Measurements from ENCODE around the gene LCE4A. TPM values are rescaled to one million over a fixed set of nuclear protein-coding genes. Genes with fewer than 3 reads are reported as not detected.

Gene LCE4A
- total RNA-seq, 1 experiment from 2014 or later, result not detected

DNA sequence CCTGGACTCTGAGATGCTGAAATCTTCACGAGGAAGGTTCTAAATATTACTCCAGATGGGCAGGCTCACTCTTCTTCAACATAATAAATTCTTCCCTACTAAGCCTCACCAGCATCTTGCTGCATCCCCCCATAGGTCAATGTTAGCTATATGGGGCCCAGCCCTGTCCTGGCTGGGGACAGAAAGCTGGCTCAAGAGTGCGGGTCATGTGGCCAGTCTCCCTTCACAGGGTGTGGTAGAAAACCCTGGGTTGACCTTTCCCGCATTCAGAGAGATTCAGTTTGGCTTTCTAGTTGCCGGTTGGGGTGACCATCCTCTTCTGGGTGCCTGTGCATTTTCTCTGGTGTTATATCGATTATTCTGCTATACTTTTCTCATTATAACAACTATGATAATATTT is 30.0 kb downstream of the LCE4A start:
- H3K9me2 ChIP-seq (ENCODE audit: insufficient read depth), result no peaks in the 10 kb centered on the region
- no peaks in the 10 kb centered on the region for H3K4me1 ChIP-seq (replicated peaks; ENCODE audit: insufficient read depth)
- ChIA-PET POLR2A (ENCODE audit: unreplicated experiment) (no interaction called here), CTCF (no interaction called here)
- H3K79me2 ChIP-seq (ENCODE audit: low read depth), result no peaks in the 10 kb centered on the region
- no peak for TF ChIP-seq EZH2 (IDR thresholded peaks at IDR 0.05; ENCODE audit: low read depth)
- TF ChIP-seq, protein P1, sequence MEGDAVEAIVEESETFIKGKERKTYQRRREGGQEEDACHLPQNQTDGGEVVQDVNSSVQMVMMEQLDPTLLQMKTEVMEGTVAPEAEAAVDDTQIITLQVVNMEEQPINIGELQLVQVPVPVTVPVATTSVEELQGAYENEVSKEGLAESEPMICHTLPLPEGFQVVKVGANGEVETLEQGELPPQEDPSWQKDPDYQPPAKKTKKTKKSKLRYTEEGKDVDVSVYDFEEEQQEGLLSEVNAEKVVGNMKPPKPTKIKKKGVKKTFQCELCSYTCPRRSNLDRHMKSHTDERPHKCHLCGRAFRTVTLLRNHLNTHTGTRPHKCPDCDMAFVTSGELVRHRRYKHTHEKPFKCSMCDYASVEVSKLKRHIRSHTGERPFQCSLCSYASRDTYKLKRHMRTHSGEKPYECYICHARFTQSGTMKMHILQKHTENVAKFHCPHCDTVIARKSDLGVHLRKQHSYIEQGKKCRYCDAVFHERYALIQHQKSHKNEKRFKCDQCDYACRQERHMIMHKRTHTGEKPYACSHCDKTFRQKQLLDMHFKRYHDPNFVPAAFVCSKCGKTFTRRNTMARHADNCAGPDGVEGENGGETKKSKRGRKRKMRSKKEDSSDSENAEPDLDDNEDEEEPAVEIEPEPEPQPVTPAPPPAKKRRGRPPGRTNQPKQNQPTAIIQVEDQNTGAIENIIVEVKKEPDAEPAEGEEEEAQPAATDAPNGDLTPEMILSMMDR (conservative IDR thresholded peaks at IDR 0.05), result no peak
- H3K36me3 ChIP-seq (ENCODE audit: low read depth), result no peaks in the 10 kb centered on the region
- H3K27ac ChIP-seq, result no peak overlapping the region
- no peak overlapping the region for H2AFZ ChIP-seq
- DNase-seq, result no peak
- 0 out of 2 replicates have a peak, but pooled peaks cover 1% of the 10 kb centered on the region for H3K27me3 ChIP-seq (ENCODE audit: insufficient read depth, low read depth)
- H3K4me3 ChIP-seq, result no peak overlapping the region
- no peaks in the 10 kb centered on the region for H3K9me3 ChIP-seq (ENCODE audit: insufficient read depth, low read depth)
- no peaks in the 10 kb centered on the region for H4K20me1 ChIP-seq (ENCODE audit: insufficient read depth)
- intact Hi-C loops (cut with micrococcal nuclease; ENCODE audit: unreplicated experiment), result no loop called here
- no TSS peak for BruUV-seq (replicated peaks)
- no peak overlapping the region for H3K4me2 ChIP-seq
- no peaks in the 10 kb centered on the region for H3F3A ChIP-seq (ENCODE audit: insufficient read depth, low read depth)

- Histone ChIP-seq H3K4me3 (no peak overlapping the region), H3K9me3 (ENCODE audit: insufficient read depth, low read depth) (no peaks in the 10 kb centered on the region), H3F3A (ENCODE audit: insufficient read depth, low read depth) (no peaks in the 10 kb centered on the region), H3K27ac (no peak overlapping the region), H3K4me2 (no peak overlapping the region), H2AFZ (no peak overlapping the region), H4K20me1 (ENCODE audit: insufficient read depth) (no peaks in the 10 kb centered on the region), H3K36me3 (ENCODE audit: low read depth) (no peaks in the 10 kb centered on the region), H3K9me2 (ENCODE audit: insufficient read depth) (no peaks in the 10 kb centered on the region), H3K79me2 (ENCODE audit: low read depth) (no peaks in the 10 kb centered on the region), H3K27me3 (ENCODE audit: insufficient read depth, low read depth) (no peaks in the 10 kb centered on the region), H3K4me1 (replicated peaks; ENCODE audit: insufficient read depth) (no peaks in the 10 kb centered on the region)
- no peak for DNase-seq
- ChIA-PET CTCF (no interaction called here), POLR2A (ENCODE audit: unreplicated experiment) (no interaction called here)
- BruUV-seq (replicated peaks), result no TSS peak
- intact Hi-C loops (cut with micrococcal nuclease; ENCODE audit: unreplicated experiment), result no loop called here
- TF ChIP-seq, protein P1 (conservative IDR thresholded peaks at IDR 0.05), result no peak
- TF ChIP-seq EZH2 (IDR thresholded peaks at IDR 0.05; ENCODE audit: low read depth), result no peak
Measured at GRCh38 chr1:152739841-152740240, 31.9 kb downstream of the LCE4A start.

DNA sequence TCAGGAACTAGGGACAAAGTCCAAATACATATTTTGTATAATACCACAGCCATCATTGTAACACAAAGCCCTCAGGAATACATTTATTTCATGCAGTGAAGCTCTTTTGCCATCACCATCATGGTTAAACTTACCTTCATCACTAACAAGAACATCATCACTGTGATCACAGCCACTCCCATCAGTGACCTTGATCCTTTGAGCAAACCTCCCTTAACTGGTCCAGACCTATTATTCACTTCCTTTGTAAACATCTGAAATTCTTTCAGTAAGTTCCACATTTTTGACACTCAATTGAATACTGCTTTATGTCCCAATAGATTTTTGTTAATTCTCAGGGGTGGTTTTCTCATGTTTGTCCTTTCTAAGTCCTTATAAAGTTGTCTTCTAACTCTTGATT is 33.7 kb downstream of the LCE4A start:
- Histone ChIP-seq H3K36me3 (ENCODE audit: low read depth) (no peaks in the 10 kb centered on the region), H3K4me1 (replicated peaks; ENCODE audit: insufficient read depth) (no peaks in the 10 kb centered on the region), H3K27ac (no peak overlapping the region), H3K4me3 (no peak overlapping the region), H3K9me3 (ENCODE audit: insufficient read depth, low read depth) (no peaks in the 10 kb centered on the region), H4K20me1 (ENCODE audit: insufficient read depth) (no peaks in the 10 kb centered on the region), H3K27me3 (ENCODE audit: insufficient read depth, low read depth) (no peaks in the 10 kb centered on the region), H3F3A (ENCODE audit: insufficient read depth, low read depth) (no peaks in the 10 kb centered on the region), H3K9me2 (ENCODE audit: insufficient read depth) (no peaks in the 10 kb centered on the region), H3K79me2 (ENCODE audit: low read depth) (no peaks in the 10 kb centered on the region), H2AFZ (no peak overlapping the region), H3K4me2 (no peak overlapping the region)
- BruUV-seq (replicated peaks), result no TSS peak
- DNase-seq, result no peak
- ChIA-PET CTCF (interaction anchor here (0.6 kb wide), 1 partner anchor 496 kb away, joined by 3 read pairs; no protein-coding TSS in a partner anchor), POLR2A (ENCODE audit: unreplicated experiment) (no interaction called here)
- intact Hi-C loops (cut with micrococcal nuclease; ENCODE audit: unreplicated experiment), result no loop called here
- TF ChIP-seq, protein P1 (conservative IDR thresholded peaks at IDR 0.05), result no peak

All from PC-9 (cell line).